Fibroblast of villous mesenchyme (primary cell): Measurements from ENCODE around the gene ARHGAP32. TPM values are rescaled to one million over a fixed set of nuclear protein-coding genes. Genes with fewer than 3 reads are reported as not detected.
"Not testable (repeated sequence)": the region's sequence is repeated elsewhere in the genome, so short reads cannot be mapped to it uniquely, and the experiment has no call there.

Experiments used
- DNase-seq: peaks from one replicate; pipeline ENCODE4 v3.0.0-alpha.2; 2010; ENCODE audit warnings: low read depth
- H3K4me3 ChIP-seq: 2 replicates; pipeline ENCODE4 v1.5.1; 2011; ENCODE audit warnings: low read depth, mild to moderate bottlenecking, low read length
- total RNA-seq: library from RNA; depleted of rRNA; stranded (reverse); fragments of >200 nt; gene quantifications from 2 replicates; pipeline ENCODE4 v1.2.3, GENCODE V29; 2012
- TF ChIP-seq, protein P1 (sequence below): IDR thresholded peaks from 2 replicates; pipeline ENCODE4 v1.5.1; 2012; ENCODE audit warnings: low read depth, mild to moderate bottlenecking, low read length; ENCODE audit not compliant: insufficient read depth

The ARHGAP32 gene
- total RNA-seq, 1 donor: 9.5 TPM

DNA sequence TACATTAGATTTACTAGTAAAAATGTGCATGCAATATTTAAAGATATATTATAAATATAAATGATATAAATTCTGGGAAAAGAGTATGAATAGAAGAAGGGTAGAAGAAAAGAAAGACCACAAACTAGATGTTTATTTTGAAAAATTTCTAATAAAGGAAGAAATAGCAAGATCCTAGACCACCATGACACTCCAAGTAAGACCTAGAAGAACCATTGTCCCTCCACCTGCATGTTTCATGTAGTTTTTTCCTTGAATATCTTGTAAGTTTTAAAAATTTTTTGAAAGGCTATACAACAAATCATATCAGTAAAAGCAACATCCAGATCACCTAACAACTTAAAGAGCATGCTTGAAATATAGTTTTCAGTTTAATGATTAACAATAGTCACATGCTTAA lies 46.8 kb downstream of the ARHGAP32 start:
- DNase-seq: peak; percentile 10
- TF ChIP-seq, protein P1, sequence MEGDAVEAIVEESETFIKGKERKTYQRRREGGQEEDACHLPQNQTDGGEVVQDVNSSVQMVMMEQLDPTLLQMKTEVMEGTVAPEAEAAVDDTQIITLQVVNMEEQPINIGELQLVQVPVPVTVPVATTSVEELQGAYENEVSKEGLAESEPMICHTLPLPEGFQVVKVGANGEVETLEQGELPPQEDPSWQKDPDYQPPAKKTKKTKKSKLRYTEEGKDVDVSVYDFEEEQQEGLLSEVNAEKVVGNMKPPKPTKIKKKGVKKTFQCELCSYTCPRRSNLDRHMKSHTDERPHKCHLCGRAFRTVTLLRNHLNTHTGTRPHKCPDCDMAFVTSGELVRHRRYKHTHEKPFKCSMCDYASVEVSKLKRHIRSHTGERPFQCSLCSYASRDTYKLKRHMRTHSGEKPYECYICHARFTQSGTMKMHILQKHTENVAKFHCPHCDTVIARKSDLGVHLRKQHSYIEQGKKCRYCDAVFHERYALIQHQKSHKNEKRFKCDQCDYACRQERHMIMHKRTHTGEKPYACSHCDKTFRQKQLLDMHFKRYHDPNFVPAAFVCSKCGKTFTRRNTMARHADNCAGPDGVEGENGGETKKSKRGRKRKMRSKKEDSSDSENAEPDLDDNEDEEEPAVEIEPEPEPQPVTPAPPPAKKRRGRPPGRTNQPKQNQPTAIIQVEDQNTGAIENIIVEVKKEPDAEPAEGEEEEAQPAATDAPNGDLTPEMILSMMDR: no peak
- no peak overlapping the region for H3K4me3 ChIP-seq

DNA sequence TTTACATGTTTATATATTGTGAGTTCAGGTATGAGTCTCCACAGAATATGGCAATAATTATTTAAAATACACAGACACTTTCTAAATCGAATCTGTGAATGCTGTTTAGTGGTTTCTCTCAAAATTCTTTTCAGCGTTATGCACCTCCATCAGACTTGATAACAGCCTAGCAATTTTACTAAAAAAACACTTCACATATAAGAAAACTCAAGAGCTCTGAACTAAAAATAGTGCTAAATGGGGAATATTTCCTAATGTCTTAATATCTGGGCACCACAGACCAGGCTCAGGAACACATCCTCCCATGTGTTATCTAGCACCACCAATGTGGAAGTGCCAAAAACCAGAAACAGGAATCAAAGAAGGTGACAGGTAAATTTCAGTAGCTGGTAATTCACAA lies 47.9 kb downstream of the ARHGAP32 start:
- no peak overlapping the region for H3K4me3 ChIP-seq
- TF ChIP-seq, protein P1: no peak
- DNase-seq: no peak

DNA sequence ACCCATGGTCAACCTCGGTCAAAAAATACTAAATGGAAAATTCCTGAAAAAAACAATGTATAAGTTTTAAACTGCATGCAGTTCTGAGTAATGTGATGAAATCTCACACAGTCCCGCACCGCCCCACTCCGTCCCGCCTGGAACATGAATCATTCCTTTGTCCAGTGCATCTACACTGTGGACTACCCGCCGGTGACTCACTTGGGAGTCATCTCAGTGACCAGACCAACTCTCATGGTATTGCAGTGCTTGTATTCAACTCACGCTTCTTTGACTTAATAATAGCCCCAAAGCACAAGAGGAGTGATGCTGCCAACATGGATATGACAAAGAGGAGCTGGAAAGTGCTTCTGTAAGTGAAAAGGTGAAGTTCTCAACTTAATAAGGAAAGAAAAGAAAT lies 48.8 kb downstream of the ARHGAP32 start:
- TF ChIP-seq, protein P1: no peak
- DNase-seq: peak; percentile 98
- H3K4me3 ChIP-seq: peak overlapping the region; percentile 28

DNA sequence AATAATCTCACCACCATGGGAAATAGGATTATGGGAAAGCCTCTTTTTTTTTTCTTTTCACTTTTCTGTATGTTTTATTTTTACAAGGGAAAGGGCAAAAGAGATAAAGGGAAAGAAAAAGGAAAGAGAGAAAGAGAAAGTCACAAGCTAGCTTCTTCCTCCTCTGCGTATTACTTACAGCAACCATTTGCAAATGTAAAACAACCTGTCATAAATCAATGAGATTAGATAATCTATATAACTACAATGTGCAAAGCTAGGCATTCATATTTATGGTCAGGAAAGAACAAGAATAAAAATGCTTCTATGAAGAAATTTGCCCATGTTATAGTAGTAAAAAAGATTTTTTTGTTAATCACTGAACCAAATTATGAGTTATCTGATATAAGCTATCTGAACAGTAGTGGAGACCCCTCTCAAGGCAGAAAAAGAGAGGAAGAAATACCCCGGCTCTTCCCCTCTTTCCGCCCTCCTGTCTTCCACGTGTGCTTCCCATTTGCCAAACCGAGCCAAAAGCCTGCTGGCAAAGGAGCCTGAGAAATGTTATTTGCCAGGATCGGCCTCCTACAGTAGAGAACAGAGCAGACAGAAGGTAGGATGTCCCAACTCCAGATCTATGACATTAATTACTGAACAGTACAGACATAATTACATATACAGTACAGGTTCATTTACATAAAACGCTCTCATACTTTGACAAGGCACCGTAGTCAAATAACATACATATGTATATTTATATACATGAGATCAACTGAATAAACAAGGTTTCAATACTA lies 50.2 kb downstream of the ARHGAP32 start:
- no peak for DNase-seq
- no peak overlapping the region for H3K4me3 ChIP-seq
- TF ChIP-seq, protein P1: no peak

DNA sequence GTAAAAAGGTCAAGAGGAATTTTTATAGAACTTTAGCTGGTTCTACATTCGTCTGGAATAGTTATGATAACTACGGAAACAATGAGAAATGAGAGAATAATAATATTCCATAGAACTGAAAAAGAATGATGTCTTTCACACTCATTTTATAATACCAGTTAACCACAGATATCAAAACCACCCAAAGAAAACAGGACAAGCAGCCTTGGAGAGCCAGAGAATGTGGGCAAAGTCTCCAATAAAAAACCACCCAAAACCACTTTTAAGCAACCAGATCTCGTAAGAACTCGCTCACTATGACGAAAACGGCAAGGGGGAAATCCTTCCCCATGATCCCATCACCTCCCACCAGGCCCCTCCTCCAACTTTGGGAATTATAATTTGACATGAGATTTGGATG lies 60.8 kb downstream of the ARHGAP32 start:
- TF ChIP-seq, protein P1: no peak
- H3K4me3 ChIP-seq: no peak overlapping the region
- no peak for DNase-seq

DNA sequence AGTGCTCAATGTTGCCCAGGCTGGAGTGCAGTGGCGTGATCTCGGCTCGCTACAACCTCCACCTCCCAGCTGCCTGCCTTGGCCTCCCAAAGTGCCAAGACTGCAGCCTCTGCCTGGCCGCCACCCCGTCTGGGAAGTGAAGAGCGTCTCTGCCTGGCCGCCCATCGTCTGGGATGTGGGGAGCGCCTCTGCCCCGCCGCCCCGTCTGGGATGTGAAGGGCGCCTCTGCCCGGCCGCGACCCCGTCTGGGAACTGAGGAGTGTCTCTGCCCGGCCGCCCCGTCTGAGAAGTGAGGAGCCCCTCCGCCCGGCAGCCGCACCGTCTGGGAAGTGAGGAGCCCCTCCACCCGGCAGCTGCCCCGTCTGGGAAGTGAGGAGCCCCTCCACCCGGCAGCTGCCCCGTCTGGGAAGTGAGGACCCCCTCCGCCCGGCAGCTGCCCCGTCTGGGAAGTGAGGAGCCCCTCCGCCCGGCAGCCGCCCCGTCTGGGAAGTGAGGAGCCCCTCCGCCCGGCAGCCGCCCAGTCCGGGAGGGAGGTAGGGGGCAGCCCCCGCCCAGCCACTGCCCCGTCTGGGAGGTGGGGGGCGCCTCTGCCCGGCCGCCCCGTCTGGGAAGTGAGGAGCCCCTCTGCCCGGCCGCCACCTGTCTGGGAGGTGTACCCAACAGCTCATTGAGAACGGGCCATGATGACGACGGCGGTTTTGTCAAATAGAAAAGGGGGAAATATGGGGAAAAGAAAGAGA lies 63.1 kb downstream of the ARHGAP32 start:
- not testable (repeated sequence) for DNase-seq, H3K4me3 ChIP-seq

DNA sequence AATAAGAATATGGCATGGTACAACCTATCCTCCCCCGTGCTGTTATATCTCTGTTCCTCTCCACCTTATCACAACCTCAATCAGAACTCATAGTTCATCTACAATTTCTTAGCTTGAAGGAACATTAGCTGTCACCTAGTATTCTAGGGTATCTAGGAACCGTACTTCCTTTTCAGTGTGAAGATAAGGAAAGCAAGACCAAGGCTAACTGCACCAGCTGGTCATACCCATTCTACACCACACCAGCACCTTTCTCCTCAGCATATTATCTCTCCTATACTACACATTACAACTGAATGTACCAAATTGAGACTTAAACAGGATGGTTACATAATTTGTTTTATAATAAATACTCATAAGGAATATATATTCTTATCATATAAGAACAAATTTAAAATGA lies 73.1 kb downstream of the ARHGAP32 start:
- H3K4me3 ChIP-seq: no peak overlapping the region
- no peak for DNase-seq
- TF ChIP-seq, protein P1: no peak
